ENCODE results near the gene ZNF442. TPM values are rescaled to one million over a fixed set of nuclear protein-coding genes. Genes with fewer than 3 reads are reported as not detected.

The ZNF442 gene
- total and polyA plus RNA-seq, 2 experiments from 2014 or later = 0.71 to 3.6 TPM

GRCh38 chr19:12353375-12353774, 12.1 kb downstream of the ZNF442 start:
- Histone ChIP-seq H3K27me3 (replicated peaks; ENCODE audit: insufficient read depth) (no peaks in the 10 kb centered on the region), H3K36me3 (ENCODE audit: low read depth) (peaks cover 44% of the 10 kb centered on the region), H3K4me3 (no peak overlapping the region), H3F3A (ENCODE audit: insufficient read depth) (peaks cover 15% of the 10 kb centered on the region; the same call in 1 of the 2 replicates), H3K79me2 (ENCODE audit: insufficient read depth) (no peaks in the 10 kb centered on the region), H3K9me3 (ENCODE audit: low read depth) (peaks cover 16% of the 10 kb centered on the region), H4K20me1 (ENCODE audit: insufficient read depth) (no peaks in the 10 kb centered on the region), H3K4me2 (ENCODE audit: unreplicated experiment) (no peak overlapping the region), H3K9ac (no peak overlapping the region), H2AFZ (no peak overlapping the region), H3K9me2 (ENCODE audit: insufficient read depth) (no peaks in the 10 kb centered on the region), H3K4me1 (ENCODE audit: insufficient read depth) (no peaks in the 10 kb centered on the region), H3K27ac (no peak overlapping the region)
- 66 to 71% methylated on average over 4 of the region's 4 CpGs for WGBS, 2 experiments (ENCODE audit: low coverage in 1 of 2, low lambda C conversion rate in 2 of 2, missing lambda C conversion rate in 2 of 2)
- TF ChIP-seq EZH2 (IDR thresholded peaks at IDR 0.05; ENCODE audit: insufficient read depth, poor library complexity, severe bottlenecking) = no peak
- no peak for TF ChIP-seq EZH2phosphoT487 (IDR thresholded peaks at IDR 0.05; ENCODE audit: insufficient read depth, low read depth)
- in situ Hi-C loops (cut with MboI) = no loop called here
- no peak for DNase-seq

GRCh38 chr19:12350890-12351197, 14.6 kb downstream of the ZNF442 start:
- Histone ChIP-seq H3K4me3 (no peak overlapping the region), H3K9me3 (ENCODE audit: low read depth) (peaks cover 16% of the 10 kb centered on the region)
- 88 to 89% methylated on average over 5 of the region's 5 CpGs for WGBS, 2 experiments (ENCODE audit: low coverage in 1 of 2, low lambda C conversion rate in 2 of 2, missing lambda C conversion rate in 2 of 2)

DNA sequence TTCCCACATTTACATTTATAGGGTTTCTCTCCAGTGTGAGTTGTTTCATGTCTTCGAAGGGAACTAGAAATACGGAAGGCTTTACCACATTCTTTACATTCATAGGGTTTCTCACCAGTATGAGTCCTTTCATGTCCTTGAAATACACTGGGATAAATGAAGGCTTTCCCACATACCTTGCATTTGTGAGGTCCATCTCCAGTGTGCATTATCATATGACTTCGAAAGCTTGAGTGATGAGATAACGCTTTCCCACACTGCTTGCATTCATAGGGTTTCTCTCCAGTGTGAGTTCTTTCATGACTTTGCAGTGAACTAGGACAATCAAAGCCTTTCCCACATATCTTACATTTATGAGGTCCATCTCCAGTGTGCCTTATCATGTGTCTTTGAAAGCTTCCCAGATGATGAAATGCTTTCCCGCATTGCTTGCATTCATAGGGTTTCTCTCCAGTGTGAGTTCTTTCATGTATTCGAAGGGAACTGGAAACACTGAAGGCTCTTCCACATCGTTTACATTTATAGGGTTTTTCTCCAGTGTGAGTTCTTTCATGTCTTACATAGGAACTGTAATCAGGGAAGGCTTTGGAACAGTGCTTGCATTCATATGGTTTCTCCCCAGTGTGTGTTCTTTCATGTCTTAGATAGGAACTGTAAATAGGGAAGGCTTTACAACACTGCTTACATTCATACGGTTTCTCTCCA, 15.1 kb downstream of the ZNF442 start:
- H3K27ac ChIP-seq = no peak overlapping the region

More at GRCh38 chr19:12350890-12351197, 14.6 kb downstream of the ZNF442 start:
- no peak overlapping the region for H2AFZ ChIP-seq
- no peaks in the 10 kb centered on the region for H4K20me1 ChIP-seq (ENCODE audit: insufficient read depth)
- H3K36me3 ChIP-seq (ENCODE audit: low read depth) = peaks cover 45% of the 10 kb centered on the region
- H3K4me1 ChIP-seq (ENCODE audit: insufficient read depth) = no peaks in the 10 kb centered on the region
- DNase-seq = peak; percentile 39
- H3K9me2 ChIP-seq (ENCODE audit: insufficient read depth) = no peaks in the 10 kb centered on the region
- no peak overlapping the region for H3K4me2 ChIP-seq (ENCODE audit: unreplicated experiment)
- peaks cover 15% of the 10 kb centered on the region; the same call in 1 of the 2 replicates for H3F3A ChIP-seq (ENCODE audit: insufficient read depth)
- in situ Hi-C loops (cut with MboI) = no loop called here
- H3K27me3 ChIP-seq (replicated peaks; ENCODE audit: insufficient read depth) = no peaks in the 10 kb centered on the region
- TF ChIP-seq EZH2 (IDR thresholded peaks at IDR 0.05; ENCODE audit: insufficient read depth, poor library complexity, severe bottlenecking) (no peak), EZH2phosphoT487 (IDR thresholded peaks at IDR 0.05; ENCODE audit: insufficient read depth, low read depth) (no peak)
- H3K9ac ChIP-seq = no peak overlapping the region
- no peaks in the 10 kb centered on the region for H3K79me2 ChIP-seq (ENCODE audit: insufficient read depth)
- no peak overlapping the region for H3K27ac ChIP-seq

GRCh38 chr19:12346896-12347295, 18.6 kb downstream of the ZNF442 start:
- Histone ChIP-seq H3K27me3 (replicated peaks; ENCODE audit: insufficient read depth) (no peaks in the 10 kb centered on the region), H4K20me1 (ENCODE audit: insufficient read depth) (no peaks in the 10 kb centered on the region), H2AFZ (no peak overlapping the region), H3K79me2 (ENCODE audit: insufficient read depth) (no peaks in the 10 kb centered on the region), H3K36me3 (ENCODE audit: low read depth) (peaks cover 30% of the 10 kb centered on the region), H3K4me3 (no peak overlapping the region), H3K9ac (no peak overlapping the region), H3K9me2 (ENCODE audit: insufficient read depth) (no peaks in the 10 kb centered on the region), H3F3A (ENCODE audit: insufficient read depth) (peaks cover 15% of the 10 kb centered on the region; the same call in 1 of the 2 replicates), H3K27ac (no peak overlapping the region), H3K4me1 (ENCODE audit: insufficient read depth) (no peaks in the 10 kb centered on the region), H3K9me3 (ENCODE audit: low read depth) (peaks cover 9% of the 10 kb centered on the region), H3K4me2 (ENCODE audit: unreplicated experiment) (no peak overlapping the region)
- in situ Hi-C loops (cut with MboI) = no loop called here
- no peak for TF ChIP-seq EZH2 (IDR thresholded peaks at IDR 0.05; ENCODE audit: insufficient read depth, poor library complexity, severe bottlenecking)
- TF ChIP-seq EZH2phosphoT487 (IDR thresholded peaks at IDR 0.05; ENCODE audit: insufficient read depth, low read depth) = no peak
- DNase-seq = no peak
- 70 to 76% methylated on average over 2 of the region's 2 CpGs for WGBS, 2 experiments (ENCODE audit: low coverage in 1 of 2, low lambda C conversion rate in 2 of 2, missing lambda C conversion rate in 2 of 2)

More for the DNA sequence above, 15.1 kb downstream of the ZNF442 start:
- no peaks in the 10 kb centered on the region for H3K4me1 ChIP-seq (ENCODE audit: insufficient read depth)
- DNase-seq = no peak
- H3K4me3 ChIP-seq = no peak overlapping the region
- H3F3A ChIP-seq (ENCODE audit: insufficient read depth) = peaks cover 15% of the 10 kb centered on the region; the same call in 1 of the 2 replicates
- no peaks in the 10 kb centered on the region for H3K27me3 ChIP-seq (replicated peaks; ENCODE audit: insufficient read depth)
- H4K20me1 ChIP-seq (ENCODE audit: insufficient read depth) = no peaks in the 10 kb centered on the region
- 90 to 97% methylated on average over 8 of the region's 8 CpGs for WGBS, 2 experiments (ENCODE audit: low coverage in 1 of 2, low lambda C conversion rate in 2 of 2, missing lambda C conversion rate in 2 of 2)
- no peaks in the 10 kb centered on the region for H3K79me2 ChIP-seq (ENCODE audit: insufficient read depth)
- in situ Hi-C loops (cut with MboI) = no loop called here
- TF ChIP-seq EZH2phosphoT487 (IDR thresholded peaks at IDR 0.05; ENCODE audit: insufficient read depth, low read depth) = no peak
- no peak for TF ChIP-seq EZH2 (IDR thresholded peaks at IDR 0.05; ENCODE audit: insufficient read depth, poor library complexity, severe bottlenecking)
- H3K4me2 ChIP-seq (ENCODE audit: unreplicated experiment) = no peak overlapping the region
- peaks cover 45% of the 10 kb centered on the region for H3K36me3 ChIP-seq (ENCODE audit: low read depth)
- H3K9ac ChIP-seq = no peak overlapping the region
- no peaks in the 10 kb centered on the region for H3K9me2 ChIP-seq (ENCODE audit: insufficient read depth)
- peaks cover 16% of the 10 kb centered on the region for H3K9me3 ChIP-seq (ENCODE audit: low read depth)
- H2AFZ ChIP-seq = no peak overlapping the region
